Measurements from ENCODE around the gene PPFIA1.

DNA sequence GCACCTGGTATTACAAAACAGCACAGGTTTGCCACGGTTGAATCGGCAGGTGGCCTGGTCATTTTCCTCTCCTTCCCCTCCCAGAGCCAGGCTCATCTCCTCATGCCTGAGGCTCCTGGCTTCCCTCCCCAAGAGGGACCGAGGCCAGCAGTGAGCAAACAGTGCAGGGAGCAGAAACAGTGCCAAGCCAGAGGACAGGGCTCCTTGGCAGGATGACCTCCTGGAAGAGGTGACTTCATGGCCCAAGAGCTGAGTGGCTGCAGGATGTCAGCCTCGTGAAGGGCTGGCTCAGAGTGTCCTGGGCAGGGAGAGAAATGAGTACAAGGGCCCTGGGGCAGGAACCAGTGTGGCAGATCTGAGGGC lies 22.8 kb upstream of the PPFIA1 start:
- TF ChIP-seq, protein P1, sequence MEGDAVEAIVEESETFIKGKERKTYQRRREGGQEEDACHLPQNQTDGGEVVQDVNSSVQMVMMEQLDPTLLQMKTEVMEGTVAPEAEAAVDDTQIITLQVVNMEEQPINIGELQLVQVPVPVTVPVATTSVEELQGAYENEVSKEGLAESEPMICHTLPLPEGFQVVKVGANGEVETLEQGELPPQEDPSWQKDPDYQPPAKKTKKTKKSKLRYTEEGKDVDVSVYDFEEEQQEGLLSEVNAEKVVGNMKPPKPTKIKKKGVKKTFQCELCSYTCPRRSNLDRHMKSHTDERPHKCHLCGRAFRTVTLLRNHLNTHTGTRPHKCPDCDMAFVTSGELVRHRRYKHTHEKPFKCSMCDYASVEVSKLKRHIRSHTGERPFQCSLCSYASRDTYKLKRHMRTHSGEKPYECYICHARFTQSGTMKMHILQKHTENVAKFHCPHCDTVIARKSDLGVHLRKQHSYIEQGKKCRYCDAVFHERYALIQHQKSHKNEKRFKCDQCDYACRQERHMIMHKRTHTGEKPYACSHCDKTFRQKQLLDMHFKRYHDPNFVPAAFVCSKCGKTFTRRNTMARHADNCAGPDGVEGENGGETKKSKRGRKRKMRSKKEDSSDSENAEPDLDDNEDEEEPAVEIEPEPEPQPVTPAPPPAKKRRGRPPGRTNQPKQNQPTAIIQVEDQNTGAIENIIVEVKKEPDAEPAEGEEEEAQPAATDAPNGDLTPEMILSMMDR (IDR thresholded peaks at IDR 0.05), result no peak
- TF ChIP-seq POLR2A (IDR thresholded peaks at IDR 0.05), result no peak

Measured in esophagus squamous epithelium (tissue), 4 donors.